ENCODE measurements around the gene SP6. TPM values are rescaled to one million over a fixed set of nuclear protein-coding genes. Genes with fewer than 3 reads are reported as not detected.

Gene SP6
- total RNA-seq, 3 donors from 2014 or later: 2.0 to 11.6 (median 4.7) TPM

DNA sequence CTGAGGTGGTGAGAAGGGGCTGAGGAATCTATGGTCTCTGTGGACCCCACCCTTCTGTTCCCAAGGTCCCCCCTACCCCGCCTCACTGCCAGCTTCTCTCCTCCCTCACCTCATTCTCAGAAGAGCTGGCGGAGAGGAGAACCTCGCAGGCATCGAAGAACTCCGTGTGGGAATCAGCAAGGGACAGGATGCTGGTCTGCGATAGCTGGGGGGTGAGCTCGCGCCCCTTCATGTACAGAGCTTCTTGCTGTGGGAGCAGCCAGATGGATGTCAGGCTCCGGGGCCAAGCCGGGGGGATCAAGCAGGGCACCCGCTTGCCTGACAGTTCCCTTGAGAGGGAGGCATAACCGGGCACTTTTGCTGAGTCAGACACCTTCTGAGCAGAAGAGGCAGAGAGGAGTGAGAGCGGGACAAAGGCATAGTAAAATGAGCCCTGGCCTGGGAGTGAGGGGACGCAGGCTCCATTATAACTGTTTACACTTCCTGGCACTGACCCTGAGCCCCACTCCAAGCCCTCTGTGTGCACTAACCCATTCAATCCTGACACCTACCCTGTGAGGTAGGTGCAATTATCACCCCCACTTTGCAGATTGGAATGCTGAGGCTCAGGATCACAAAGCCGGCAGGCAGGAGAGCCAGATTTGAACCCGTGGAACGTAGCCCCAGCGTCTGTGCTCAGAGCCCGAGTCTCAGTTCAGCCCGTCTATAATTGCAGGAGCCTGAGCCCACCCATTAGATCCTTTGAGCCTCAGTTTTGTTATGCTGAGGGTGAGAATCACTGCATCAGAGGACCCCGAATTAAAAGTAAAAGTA, 35.7 kb downstream of the SP6 start:
- TF ChIP-seq, protein P1, sequence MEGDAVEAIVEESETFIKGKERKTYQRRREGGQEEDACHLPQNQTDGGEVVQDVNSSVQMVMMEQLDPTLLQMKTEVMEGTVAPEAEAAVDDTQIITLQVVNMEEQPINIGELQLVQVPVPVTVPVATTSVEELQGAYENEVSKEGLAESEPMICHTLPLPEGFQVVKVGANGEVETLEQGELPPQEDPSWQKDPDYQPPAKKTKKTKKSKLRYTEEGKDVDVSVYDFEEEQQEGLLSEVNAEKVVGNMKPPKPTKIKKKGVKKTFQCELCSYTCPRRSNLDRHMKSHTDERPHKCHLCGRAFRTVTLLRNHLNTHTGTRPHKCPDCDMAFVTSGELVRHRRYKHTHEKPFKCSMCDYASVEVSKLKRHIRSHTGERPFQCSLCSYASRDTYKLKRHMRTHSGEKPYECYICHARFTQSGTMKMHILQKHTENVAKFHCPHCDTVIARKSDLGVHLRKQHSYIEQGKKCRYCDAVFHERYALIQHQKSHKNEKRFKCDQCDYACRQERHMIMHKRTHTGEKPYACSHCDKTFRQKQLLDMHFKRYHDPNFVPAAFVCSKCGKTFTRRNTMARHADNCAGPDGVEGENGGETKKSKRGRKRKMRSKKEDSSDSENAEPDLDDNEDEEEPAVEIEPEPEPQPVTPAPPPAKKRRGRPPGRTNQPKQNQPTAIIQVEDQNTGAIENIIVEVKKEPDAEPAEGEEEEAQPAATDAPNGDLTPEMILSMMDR (IDR thresholded peaks at IDR 0.05): no peak
- peaks cover 10% of the 10 kb centered on the region for H3K36me3 ChIP-seq (ENCODE audit: low read depth)
- intact Hi-C loops (cut with DNase I, micrococcal nuclease): no loop called here
- no peak overlapping the region for H3K4me3 ChIP-seq
- H3K9me3 ChIP-seq: no peaks in the 10 kb centered on the region
- H3K4me1 ChIP-seq (ENCODE audit: low read depth): peaks cover 25% of the 10 kb centered on the region
- DNase-seq (no peak), ATAC-seq (no peak)

DNA sequence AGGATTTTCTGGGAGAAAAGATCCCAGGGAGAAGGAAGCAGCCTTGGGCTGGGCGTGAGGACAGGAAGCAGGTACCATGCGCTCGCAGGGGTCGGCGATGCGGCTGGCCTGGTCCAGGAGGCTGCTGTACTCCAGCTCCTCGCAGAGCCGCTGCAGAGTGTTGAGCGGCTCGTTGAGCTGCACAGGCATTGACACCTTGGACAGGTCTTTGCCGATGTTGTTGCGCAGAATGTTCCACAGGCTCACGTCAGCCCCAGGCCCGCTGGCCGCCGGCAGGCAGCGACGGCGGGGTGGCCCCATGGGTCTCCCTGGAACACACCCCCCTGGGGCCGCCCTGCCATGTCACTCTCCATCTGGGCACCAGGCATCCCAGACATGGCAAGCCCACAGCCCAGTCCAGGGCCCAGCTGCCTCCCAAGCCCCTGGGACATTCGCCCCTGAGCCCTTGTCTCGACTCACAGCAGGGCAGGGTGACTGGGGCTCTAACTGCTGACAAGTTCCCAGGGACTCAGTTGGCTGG, 37.4 kb downstream of the SP6 start:
- Histone ChIP-seq H3K36me3 (ENCODE audit: low read depth) (peaks cover 14% of the 10 kb centered on the region), H3K9me3 (no peaks in the 10 kb centered on the region), H3K4me3 (no peak overlapping the region), H3K4me1 (ENCODE audit: low read depth) (peaks cover 27% of the 10 kb centered on the region)
- intact Hi-C loops (cut with DNase I, micrococcal nuclease): no loop called here
- ATAC-seq (no peak), DNase-seq (no peak)
- TF ChIP-seq, protein P1 (IDR thresholded peaks at IDR 0.05): no peak

DNA sequence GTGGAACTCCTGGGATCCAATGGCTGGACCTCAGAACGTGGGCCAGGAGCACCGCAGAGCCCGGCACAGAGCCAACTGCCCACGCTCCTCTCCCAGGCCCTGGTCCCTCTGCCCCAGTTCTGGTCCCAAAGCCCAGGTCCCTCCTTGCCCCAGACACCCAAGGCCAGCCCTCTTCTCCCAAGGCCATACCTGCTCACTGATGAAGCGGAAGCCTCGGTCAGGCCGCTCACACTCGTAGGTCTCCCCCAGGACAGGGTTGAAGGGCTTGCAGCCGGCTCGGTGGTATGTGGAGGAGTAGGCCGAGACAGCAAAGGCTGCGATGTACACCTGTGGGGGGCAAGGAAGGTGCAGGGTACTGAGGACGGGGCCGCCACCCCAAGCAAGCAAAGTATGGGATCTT, 37.9 kb downstream of the SP6 start:
- ATAC-seq: no peak
- TF ChIP-seq, protein P1 (IDR thresholded peaks at IDR 0.05): no peak

DNA sequence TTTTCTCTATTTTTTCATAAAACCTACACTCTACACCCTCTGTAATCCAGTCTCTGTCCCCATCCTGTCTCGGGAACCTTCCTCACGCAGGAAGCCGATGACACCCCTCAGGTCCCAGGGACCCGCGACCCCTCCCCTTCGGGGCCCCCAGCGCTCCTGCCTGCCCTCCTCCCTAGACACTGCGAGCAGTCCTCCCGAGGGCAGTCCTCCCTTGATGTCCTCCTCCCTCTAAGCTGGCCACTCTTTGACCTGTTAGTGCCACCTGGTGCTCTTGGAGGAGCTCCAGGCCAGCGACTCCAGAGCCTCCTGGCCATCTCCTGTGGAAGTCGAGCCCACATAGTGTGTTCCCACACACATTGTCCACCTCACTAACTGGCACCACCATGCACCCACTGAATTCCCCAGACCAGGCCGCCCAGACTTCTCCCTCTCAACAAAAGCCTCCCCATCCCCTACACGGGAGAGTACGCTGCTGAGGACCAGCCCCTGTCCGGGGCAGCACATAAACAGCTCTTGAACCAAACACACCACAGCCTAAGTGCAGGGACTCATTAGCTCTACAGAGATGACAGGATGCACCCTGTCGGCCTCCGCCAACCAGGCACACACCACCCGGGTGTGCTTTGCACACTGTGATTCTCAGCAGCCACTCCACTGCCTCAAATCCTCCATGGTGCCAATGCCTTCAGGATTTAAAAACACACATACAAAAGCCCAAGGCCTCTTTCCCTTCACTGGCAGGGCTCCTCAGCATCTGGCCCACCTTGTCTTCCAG, 38.6 kb downstream of the SP6 start:
- no peak for ATAC-seq
- Histone ChIP-seq H3K4me3 (no peak overlapping the region), H3K36me3 (ENCODE audit: low read depth) (peaks cover 14% of the 10 kb centered on the region), H3K9me3 (no peaks in the 10 kb centered on the region), H3K4me1 (ENCODE audit: low read depth) (peaks cover 27% of the 10 kb centered on the region)
- intact Hi-C loops (cut with DNase I, micrococcal nuclease): no loop called here
- TF ChIP-seq, protein P1 (IDR thresholded peaks at IDR 0.05): no peak
- DNase-seq: no peak

More for the DNA sequence above, 37.9 kb downstream of the SP6 start:
- intact Hi-C loops (cut with DNase I, micrococcal nuclease): no loop called here
- Histone ChIP-seq H3K4me1 (ENCODE audit: low read depth) (peaks cover 27% of the 10 kb centered on the region), H3K36me3 (ENCODE audit: low read depth) (peaks cover 14% of the 10 kb centered on the region), H3K4me3 (no peak overlapping the region), H3K9me3 (no peaks in the 10 kb centered on the region)
- no peak for DNase-seq

DNA sequence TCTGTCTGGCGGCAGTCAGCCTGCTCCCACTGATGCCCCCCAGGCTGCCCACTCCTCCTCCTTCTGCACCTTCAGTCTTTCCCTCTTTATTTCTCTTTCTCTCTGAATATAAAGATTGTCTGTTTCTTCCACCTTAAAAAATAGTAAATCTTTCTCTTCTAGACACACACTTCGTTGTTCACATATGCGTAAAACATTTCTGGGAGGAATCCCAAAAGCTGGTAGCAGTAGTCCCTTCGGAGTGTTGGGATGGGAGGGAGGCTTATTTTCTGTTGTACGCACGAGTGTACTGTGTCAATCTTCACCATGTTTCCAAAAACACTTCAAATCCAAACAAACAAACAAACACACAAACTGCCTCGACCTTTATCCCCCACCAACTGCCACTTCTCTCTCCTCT, 39.3 kb downstream of the SP6 start:
- Histone ChIP-seq H3K36me3 (ENCODE audit: low read depth) (peaks cover 14% of the 10 kb centered on the region), H3K4me3 (no peak overlapping the region), H3K9me3 (no peaks in the 10 kb centered on the region), H3K4me1 (ENCODE audit: low read depth) (peaks cover 27% of the 10 kb centered on the region)
- no peak for ATAC-seq
- intact Hi-C loops (cut with DNase I, micrococcal nuclease): no loop called here
- TF ChIP-seq, protein P1 (IDR thresholded peaks at IDR 0.05): no peak
- DNase-seq: no peak

All from mucosa of descending colon (tissue), 3 donors.